Measurements from ENCODE around the gene GALNT14.
A peak's percentile ranks its signal among the peaks of the same experiment; 100 is the strongest.

The GALNT14 gene

DNA sequence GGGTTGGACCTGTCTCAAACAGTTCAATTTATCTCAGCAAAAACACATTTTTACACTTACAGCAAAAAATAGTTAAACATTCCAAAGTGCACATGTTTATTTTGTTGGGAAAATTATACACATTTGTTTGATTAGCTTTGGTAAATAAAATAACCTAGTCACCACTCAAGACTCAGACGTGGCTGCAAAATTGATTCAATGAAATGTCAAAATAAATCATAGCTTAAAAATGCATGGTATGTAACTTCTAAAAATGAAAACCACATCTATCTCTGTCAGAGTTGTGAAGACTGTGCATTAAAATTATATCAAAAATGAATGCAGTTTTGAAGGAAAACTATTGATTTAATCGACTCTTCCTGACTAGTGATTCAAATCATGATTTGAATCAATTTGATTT, 56.7 kb downstream of the GALNT14 start:
- DNase-seq, result no peak
- no peak for ATAC-seq
- Mint-ChIP-seq H3K27ac (no peak overlapping the region), H3K9me3 (no peaks in the 10 kb centered on the region), H3K27me3 (no peaks in the 10 kb centered on the region), H3K4me1 (no peaks in the 10 kb centered on the region), H3K4me3 (no peak overlapping the region)

DNA sequence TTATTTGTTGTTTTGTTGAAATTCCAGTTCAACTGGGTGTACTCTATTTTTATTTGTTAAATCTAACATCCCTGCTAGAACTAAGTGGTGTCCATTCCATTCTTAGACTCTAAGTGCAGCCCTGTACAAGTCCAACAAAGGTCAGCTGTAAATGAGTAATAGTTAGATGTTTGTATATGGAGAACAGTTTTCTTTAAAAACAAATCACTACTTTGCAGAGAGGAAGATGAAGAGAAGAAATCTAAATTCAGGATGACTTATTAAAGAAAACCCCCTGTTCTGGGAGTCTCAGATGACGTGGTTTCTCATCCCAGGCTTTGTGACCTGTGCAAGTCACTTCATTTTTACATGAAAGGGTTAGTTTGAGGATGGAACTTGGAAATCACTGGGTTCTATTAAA, 57.9 kb downstream of the GALNT14 start:
- H3K9me3 Mint-ChIP-seq, result no peaks in the 10 kb centered on the region
- H3K27me3 Mint-ChIP-seq, result no peaks in the 10 kb centered on the region
- ATAC-seq, result no peak

DNA sequence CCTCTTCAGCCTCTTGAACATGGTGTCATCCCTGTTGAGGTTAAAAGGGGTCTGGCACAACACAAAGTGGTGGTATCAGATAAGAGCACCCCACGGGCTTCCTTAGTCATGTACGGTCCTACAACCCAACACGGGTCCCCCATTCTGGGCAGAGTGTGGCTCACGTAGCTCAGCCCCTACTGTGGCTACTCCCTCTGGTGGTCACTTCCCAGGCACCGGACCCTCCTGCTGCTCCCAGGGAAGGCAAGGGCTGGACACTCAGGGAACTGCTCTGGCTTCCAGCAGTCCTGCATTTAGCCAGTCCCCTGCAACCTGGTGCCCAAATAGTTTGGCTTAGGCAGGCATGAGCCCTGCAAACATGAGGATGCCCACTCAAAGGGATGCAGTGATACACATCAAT, 58.6 kb downstream of the GALNT14 start:
- Mint-ChIP-seq H3K9me3 (no peaks in the 10 kb centered on the region), H3K4me1 (no peaks in the 10 kb centered on the region), H3K4me3 (no peak overlapping the region), H3K27me3 (no peaks in the 10 kb centered on the region), H3K27ac (peak overlapping the region in 1 of 2 donors; percentile 12)
- DNase-seq (no peak), ATAC-seq (no peak)

More for the DNA sequence above, 57.9 kb downstream of the GALNT14 start:
- no peak overlapping the region for H3K4me3 Mint-ChIP-seq
- DNase-seq, result no peak
- no peak overlapping the region for H3K27ac Mint-ChIP-seq
- no peaks in the 10 kb centered on the region for H3K4me1 Mint-ChIP-seq

DNA sequence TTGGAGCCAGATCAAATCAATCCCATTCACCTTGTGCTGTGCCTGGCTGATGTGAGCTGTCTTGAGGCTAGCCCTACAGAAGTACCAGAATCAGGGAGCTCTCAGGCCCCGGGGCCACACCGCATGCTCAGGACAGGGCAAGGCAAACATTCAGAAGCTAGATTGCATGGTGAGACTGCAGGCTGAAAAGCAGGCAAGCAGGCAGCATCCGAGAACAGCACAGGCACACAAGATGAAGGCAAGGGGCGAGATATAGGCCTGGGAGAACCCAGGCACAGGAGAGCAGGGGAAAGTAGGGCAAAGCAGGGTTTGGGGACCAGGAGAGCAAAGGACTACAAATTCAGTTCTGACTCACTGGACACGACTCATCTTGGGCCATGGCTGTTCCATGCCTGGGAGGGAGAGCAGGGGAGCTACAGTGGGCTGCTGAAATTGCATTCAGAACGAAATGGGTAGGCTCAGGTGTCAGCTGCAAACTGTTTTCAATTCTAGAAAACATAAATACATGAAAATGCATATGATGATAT, 59.6 kb downstream of the GALNT14 start:
- Mint-ChIP-seq H3K27ac (no peak overlapping the region), H3K27me3 (no peaks in the 10 kb centered on the region), H3K9me3 (no peaks in the 10 kb centered on the region), H3K4me3 (no peak overlapping the region), H3K4me1 (no peaks in the 10 kb centered on the region)
- DNase-seq (no peak), ATAC-seq (peak; percentile 27)

DNA sequence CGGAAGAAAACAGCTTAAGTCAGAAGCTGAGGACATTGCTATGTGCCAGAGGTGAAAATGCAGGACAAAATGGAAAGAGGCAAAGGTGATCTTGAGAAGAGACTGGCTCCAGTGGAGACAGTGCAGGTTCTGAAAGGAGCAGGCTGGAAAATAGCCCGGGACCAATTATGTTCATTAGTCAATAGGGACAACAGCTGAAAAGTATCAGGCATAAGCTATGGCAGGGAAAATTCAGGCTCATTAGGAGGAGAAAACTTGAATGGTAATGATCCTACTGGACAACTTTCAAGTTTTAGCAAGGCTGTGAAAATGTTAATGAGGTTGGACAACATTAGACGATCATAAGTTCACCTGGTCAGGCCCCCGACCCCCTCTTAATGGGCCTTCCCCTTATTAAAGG, 60.2 kb downstream of the GALNT14 start:
- DNase-seq (no peak), ATAC-seq (no peak)

DNA sequence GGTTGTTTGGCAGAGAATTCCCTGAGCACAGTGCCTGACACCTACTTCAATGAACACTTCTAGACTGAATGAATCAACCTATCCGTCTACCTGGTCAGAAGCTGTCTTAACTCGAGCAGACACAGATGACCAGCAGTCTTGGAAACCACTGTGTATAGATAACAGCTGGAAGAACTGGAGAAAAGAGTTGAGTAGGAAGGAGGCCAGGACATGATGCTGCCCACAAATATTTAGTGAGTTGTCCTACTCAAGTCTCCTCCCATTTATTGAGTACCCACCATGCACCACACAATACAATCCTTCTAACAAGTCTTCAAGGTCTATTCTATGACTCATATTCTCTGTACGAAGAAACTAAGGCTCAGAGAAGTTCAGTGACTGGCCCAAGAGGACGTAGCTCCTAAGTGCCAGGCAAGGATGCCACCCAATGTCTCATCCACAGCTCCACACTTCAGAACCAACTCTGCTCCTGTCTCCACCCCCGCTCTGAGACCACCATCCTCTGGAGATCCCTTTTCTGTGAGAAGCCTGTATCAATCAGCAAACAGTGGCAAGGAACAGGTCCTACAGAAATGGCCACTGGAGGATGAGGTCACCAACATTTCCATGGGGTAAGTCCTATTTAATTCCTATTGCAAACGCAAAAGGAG, 62.2 kb downstream of the GALNT14 start:
- Mint-ChIP-seq H3K27ac (no peak overlapping the region), H3K27me3 (no peaks in the 10 kb centered on the region), H3K9me3 (no peaks in the 10 kb centered on the region), H3K4me1 (no peaks in the 10 kb centered on the region), H3K4me3 (no peak overlapping the region)
- DNase-seq (no peak), ATAC-seq (no peak)

More for the DNA sequence above, 60.2 kb downstream of the GALNT14 start:
- Mint-ChIP-seq H3K4me3 (no peak overlapping the region), H3K27me3 (no peaks in the 10 kb centered on the region), H3K4me1 (no peaks in the 10 kb centered on the region), H3K9me3 (no peaks in the 10 kb centered on the region), H3K27ac (no peak overlapping the region)

DNA sequence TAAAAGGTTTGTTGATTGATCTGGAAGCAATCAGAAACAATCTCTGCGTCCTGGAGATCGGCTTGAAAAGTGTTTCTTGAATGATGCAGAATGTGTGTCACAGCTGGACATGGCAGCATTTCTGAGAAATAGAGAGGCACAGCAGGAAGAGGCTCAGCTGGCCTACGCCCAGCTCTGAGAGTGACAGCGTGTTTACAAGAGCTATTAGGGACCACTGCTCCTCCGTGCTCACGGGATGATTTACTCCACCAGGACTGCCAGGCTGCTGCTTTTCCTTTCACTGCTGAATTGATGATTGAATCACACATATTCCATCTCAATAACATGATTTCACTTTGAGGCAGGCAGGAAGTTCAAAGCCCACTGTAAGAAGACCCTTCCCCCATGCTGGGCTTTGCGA, 62.8 kb downstream of the GALNT14 start:
- Mint-ChIP-seq H3K4me1 (no peaks in the 10 kb centered on the region), H3K27ac (no peak overlapping the region), H3K4me3 (no peak overlapping the region), H3K9me3 (no peaks in the 10 kb centered on the region), H3K27me3 (no peaks in the 10 kb centered on the region)
- DNase-seq (no peak), ATAC-seq (no peak)

DNA sequence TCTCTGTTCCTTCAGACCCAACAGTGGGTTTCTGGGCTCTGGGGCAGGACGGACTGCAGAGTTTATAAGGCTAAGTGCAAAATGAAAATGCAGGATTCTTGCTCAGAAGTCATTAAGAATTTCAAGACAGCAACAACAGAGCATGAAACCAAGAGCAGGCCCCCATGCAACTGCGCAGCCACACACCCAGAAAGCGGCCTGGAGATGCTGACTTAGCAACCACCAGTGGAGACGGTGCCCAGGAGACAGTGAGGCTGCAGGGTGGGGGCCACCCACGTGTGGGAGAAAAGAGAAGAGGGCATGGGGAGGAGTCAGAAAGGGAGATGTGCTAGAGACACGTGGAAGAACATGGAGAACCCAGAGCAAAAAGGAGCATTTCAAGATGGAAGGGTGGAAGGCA, 66.5 kb downstream of the GALNT14 start:
- no peaks in the 10 kb centered on the region for H3K9me3 Mint-ChIP-seq
- no peaks in the 10 kb centered on the region for H3K4me1 Mint-ChIP-seq
- DNase-seq, result no peak

DNA sequence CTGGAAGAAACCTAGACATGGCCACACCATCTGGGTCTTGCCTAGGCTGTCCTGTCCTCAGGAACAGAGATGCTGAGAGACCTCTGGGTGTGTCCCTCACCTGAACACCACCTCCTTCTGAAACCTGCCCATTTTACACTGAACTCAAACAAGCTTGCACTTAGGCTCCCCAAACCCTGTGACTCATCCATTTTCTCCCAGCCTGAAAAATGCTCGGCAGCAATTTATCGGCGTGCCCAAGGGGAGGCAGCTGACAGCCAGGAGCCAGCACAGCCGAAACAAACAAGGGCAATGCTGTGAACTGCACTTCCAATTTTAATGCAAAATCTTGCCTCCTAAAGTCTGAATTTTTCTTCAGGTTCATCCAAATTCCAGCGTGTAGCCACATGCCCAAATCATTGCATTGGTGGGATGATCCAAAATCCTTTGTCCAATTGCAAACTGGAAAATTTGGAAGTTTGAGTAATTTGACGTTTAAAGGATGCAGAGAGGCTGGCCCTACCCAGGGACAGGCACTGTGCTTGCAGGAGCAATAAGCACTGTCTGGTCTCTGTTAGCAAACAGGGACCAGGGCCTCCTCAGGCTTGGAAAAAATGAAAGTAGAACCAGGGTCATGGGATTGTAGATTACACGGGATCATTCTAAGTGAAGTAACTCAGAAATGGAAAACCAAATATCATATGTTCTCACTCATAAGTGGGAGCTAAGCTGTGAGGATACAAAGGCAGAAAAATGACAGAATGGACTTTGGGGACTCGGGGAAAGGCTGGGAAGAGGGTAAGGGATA, 67.7 kb downstream of the GALNT14 start:
- no peaks in the 10 kb centered on the region for H3K27me3 Mint-ChIP-seq
- DNase-seq, result no peak
- no peaks in the 10 kb centered on the region for H3K4me1 Mint-ChIP-seq
- no peak for ATAC-seq
- peak overlapping the region in 1 of 2 donors; percentile 15 for H3K27ac Mint-ChIP-seq
- no peak overlapping the region for H3K4me3 Mint-ChIP-seq
- H3K9me3 Mint-ChIP-seq, result no peaks in the 10 kb centered on the region

More for the DNA sequence above, 66.5 kb downstream of the GALNT14 start:
- H3K4me3 Mint-ChIP-seq, result no peak overlapping the region
- no peak for ATAC-seq
- H3K27ac Mint-ChIP-seq, result peak overlapping the region in 1 of 2 donors; percentile 9
- no peaks in the 10 kb centered on the region for H3K27me3 Mint-ChIP-seq

DNA sequence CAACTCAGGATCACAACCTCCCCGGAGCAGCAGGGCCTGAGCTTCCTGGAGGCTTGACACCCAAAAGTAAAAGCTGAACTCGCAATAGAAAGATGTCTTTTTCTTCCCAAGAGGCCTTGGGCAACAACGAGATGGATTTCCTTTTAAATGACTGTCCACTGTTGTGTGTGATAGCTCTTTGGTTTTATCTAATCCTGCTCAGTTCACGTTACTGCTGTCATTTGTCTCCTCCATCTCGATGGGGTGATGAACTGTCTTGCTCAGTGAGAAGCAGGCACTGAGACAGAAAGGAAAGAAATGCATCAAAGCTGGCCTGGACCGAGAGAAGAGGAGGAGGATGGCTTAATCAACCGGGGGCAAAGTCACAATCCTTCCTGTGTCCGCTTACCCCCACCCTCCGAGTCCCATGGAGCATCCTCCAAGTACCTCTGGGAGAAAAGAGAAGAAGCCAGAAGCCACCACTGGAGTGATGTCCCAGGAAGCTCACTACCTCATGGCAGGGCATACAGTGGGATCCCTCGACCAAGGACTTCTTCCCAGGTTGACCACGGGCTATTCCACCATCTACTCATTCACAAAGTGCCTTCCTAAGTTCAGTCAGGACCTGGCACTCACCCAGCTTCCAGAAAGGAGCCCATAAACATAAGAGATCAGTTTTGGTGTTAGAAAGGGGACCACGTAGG, 68.5 kb downstream of the GALNT14 start:
- H3K27ac Mint-ChIP-seq, result no peak overlapping the region
- no peaks in the 10 kb centered on the region for H3K9me3 Mint-ChIP-seq
- H3K4me3 Mint-ChIP-seq, result no peak overlapping the region
- ATAC-seq, result no peak
- no peaks in the 10 kb centered on the region for H3K27me3 Mint-ChIP-seq
- no peak for DNase-seq
- H3K4me1 Mint-ChIP-seq, result no peaks in the 10 kb centered on the region

DNA sequence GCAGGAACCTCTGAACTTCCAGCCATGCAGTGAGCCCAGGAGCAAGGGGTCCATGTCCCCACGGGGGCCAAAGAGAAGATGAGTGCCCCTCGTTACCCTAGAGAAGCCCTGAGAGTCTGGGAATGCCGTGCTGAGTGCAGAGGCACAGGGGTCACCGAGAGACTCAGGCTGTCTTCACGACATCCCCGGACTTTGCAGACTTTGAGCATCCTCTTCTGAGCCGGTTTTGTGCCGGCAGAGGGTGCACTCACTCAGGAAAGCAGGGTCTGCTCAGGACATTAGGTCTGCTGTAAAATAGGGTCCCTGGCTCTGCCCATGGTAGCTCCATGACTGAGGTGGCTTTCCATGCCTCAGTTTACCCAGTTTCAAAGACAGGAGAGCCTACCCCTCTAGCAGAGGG, 71.0 kb downstream of the GALNT14 start:
- Mint-ChIP-seq H3K4me3 (no peak overlapping the region), H3K9me3 (no peaks in the 10 kb centered on the region), H3K27ac (no peak overlapping the region), H3K27me3 (no peaks in the 10 kb centered on the region), H3K4me1 (no peaks in the 10 kb centered on the region)
- ATAC-seq (no peak), DNase-seq (no peak)

DNA sequence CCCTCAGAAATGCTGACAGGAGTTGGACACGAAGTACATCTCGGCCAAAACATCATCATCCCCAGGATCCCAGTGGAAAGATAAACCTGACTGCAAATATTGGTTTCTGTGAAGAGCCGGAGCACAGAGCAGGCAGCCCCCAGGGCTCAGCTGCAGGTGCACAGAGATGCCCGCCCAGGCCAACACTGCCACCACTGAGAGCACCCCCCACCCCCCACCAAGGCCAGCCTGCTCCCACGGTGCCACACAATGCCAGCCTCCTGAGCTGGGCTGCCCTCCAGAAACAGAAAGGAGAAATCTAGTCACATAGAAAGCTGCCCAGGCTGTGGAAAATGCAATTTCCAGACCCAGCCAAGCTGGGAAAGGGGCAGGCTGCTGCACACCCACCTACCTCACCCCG, 71.7 kb downstream of the GALNT14 start:
- peak overlapping the region in 1 of 2 donors; percentile 63 for H3K27ac Mint-ChIP-seq
- ATAC-seq, result no peak
- no peaks in the 10 kb centered on the region for H3K4me1 Mint-ChIP-seq
- no peaks in the 10 kb centered on the region for H3K27me3 Mint-ChIP-seq
- DNase-seq, result no peak
- no peak overlapping the region for H3K4me3 Mint-ChIP-seq
- H3K9me3 Mint-ChIP-seq, result no peaks in the 10 kb centered on the region

DNA sequence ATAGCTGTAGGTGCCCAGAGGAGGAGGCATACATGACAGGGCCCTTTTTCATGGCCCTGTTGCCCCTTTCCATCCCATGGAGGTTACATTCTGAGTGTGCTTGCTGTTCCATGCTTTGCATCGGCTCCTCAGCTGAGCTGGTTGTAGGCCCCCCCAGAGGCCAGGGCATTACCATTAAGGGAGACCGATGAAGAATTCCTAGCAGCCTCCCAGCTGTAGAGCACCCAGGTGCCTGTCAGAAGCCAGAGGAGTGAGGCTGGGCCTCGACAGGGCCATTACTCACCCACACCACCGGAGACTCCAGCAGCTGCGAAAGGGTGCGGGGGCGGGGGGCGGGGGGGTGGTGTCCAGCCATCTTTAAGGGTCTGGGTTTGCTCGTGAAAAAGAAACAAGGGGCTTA, 72.2 kb downstream of the GALNT14 start:
- Mint-ChIP-seq H3K4me3 (no peak overlapping the region), H3K27me3 (no peaks in the 10 kb centered on the region), H3K4me1 (no peaks in the 10 kb centered on the region), H3K9me3 (peaks cover 0 to under 1% of the 10 kb centered on the region in 2 donors), H3K27ac (no peak overlapping the region)
- ATAC-seq, result no peak
- DNase-seq, result no peak

DNA sequence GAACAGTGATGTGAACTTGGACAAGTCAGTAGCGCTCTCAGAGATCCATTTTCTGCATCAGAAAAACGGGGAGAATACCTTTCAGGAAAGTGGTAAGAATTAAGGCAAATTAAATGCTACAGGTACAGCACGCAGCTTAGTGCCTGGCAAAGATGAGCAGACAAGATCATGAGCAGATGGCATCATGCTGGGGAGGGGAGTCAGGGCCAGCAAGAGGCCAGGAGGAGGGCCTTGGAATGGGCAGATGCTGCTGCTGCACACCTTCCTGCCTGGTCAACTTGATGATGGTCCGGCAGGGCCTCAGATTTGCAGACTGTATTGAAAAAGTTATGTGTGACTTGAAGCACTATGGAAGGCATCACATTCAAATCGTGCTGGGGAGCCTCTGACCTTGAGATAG, 72.9 kb downstream of the GALNT14 start:
- H3K4me3 Mint-ChIP-seq, result no peak overlapping the region
- DNase-seq (no peak), ATAC-seq (no peak)
- no peak overlapping the region for H3K27ac Mint-ChIP-seq
- no peaks in the 10 kb centered on the region for H3K27me3 Mint-ChIP-seq
- peaks cover 0 to 4% of the 10 kb centered on the region in 2 donors for H3K9me3 Mint-ChIP-seq
- no peaks in the 10 kb centered on the region for H3K4me1 Mint-ChIP-seq

DNA sequence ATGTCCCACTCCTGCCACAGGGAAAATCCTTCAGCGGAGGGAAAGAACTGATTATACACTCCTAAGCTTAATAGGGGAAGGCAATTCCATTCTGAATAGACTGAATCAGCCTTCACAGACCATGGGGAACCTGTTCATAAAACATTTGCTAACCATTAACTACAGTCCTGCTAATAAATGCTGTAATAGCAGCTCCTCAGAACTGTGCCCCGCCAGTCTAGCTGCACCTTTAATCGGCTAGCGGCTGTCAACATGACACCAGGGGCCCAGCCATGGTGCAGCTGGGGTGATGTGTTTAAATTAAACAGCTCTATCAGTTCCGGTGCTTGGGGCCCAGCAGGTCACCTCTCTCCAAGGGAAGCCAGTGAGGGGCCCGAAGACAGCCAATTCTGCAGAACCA, 77.8 kb downstream of the GALNT14 start:
- ATAC-seq (no peak), DNase-seq (no peak)
- H3K9me3 Mint-ChIP-seq, result peaks cover 0 to 4% of the 10 kb centered on the region in 2 donors
- H3K27ac Mint-ChIP-seq, result no peak overlapping the region
- H3K4me1 Mint-ChIP-seq, result no peaks in the 10 kb centered on the region
- no peaks in the 10 kb centered on the region for H3K27me3 Mint-ChIP-seq
- H3K4me3 Mint-ChIP-seq, result no peak overlapping the region

Measured in stimulated activated naive CD8-positive, alpha-beta T cell treated with anti-CD3 and anti-CD28 coated beads, Interleukin-15, amount 100 ng/mL, for 72 hours (primary cell).